SJCRH30 (cell line): ENCODE data around the gene HPS4. TPM values are rescaled to one million over a fixed set of nuclear protein-coding genes. Genes with fewer than 3 reads are reported as not detected.
"Not testable (repeated sequence)": the region's sequence is repeated elsewhere in the genome, so short reads cannot be mapped to it uniquely, and the experiment has no call there.

ENCODE experiments used
- DNase-seq, 2 experiments: peaks; one replicate each; pipeline ENCODE4 v3.0.0-alpha.2; 2015 to 2020
- H3K27ac ChIP-seq: fragments of 250-450 bp; sonication (Bioruptor Pico); 2 replicates; pipeline ENCODE4 v1.5.1; 2020; ENCODE audit warnings: mild to moderate bottlenecking, moderate library complexity
- H3K27me3 ChIP-seq: fragments of 250-450 bp; sonication (Bioruptor Pico); 2 replicates; pipeline ENCODE4 v1.5.1; 2020; ENCODE audit warnings: mild to moderate bottlenecking, moderate library complexity
- H3K36me3 ChIP-seq: fragments of 250-450 bp; sonication (Bioruptor Pico); 2 replicates; pipeline ENCODE4 v1.5.1; 2020; ENCODE audit warnings: mild to moderate bottlenecking, moderate library complexity
- H3K4me1 ChIP-seq: fragments of 250-450 bp; sonication (Bioruptor Pico); 2 replicates; pipeline ENCODE4 v1.5.1; 2020; ENCODE audit warnings: mild to moderate bottlenecking, moderate library complexity
- H3K4me3 ChIP-seq: fragments of 250-450 bp; sonication (Bioruptor Pico); 2 replicates; pipeline ENCODE4 v1.5.1; 2020; ENCODE audit warnings: mild to moderate bottlenecking, moderate library complexity
- H3K9me3 ChIP-seq: fragments of 250-450 bp; sonication (Bioruptor Pico); replicated peaks from 2 replicates; pipeline ENCODE4 v1.5.1; 2020; ENCODE audit warnings: mild to moderate bottlenecking, moderate library complexity
- total RNA-seq: library from RNA; depleted of rRNA; stranded (reverse); fragments of >200 nt; shearing (Covaris generic); gene quantifications from 2 replicates; pipeline ENCODE4 v1.2.3, GENCODE V29; 2014; rRNA removed

HPS4 gene
- total RNA-seq, 1 experiment from 2014 or later, result 28.1 TPM

DNA sequence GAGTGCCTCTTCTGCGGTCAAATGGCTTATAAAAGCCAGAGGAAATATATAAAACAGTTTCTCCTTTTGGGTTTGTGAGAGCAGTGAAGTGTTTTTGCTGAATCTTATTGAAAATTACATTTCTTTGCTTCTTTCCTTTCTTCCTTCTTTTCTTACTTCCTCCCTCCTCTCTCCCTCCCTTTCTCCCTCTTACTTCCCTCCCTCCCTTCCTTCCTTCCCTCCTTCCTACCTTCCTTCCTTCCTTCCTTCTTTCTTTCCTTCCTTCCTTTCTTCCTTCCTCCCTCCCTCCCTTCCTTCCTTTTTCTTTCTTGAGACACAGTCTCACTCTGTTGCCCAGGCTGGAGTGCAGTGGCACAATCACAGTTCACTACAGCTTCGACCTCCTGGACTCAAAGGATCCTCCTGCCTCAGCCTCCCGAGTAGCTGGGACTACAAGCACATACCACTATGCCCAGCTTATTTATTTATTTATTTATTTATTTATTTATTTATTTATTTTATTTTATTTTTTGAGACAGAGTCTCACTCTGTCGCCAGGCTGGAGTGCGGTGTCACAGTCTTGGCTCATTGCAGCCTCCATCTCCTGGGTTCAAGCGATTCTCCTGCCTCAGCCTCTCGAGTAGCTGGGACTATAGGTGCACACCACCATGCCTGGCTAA, 74.9 kb downstream of the HPS4 start:
- H3K4me3 ChIP-seq, H3K27ac ChIP-seq, DNase-seq, H3K27me3 ChIP-seq, H3K9me3 ChIP-seq, H3K36me3 ChIP-seq: not testable (repeated sequence)
- H3K4me1 ChIP-seq, result peaks cover 50% of the 10 kb centered on the region

- H3K9me3 ChIP-seq, result no peaks in the 10 kb centered on the region
- H3K27me3 ChIP-seq, result no peaks in the 10 kb centered on the region
- H3K27ac ChIP-seq, result peak overlapping the region; percentile 58
- H3K4me1 ChIP-seq, result peaks cover 49% of the 10 kb centered on the region
- no peak overlapping the region for H3K4me3 ChIP-seq
- no peaks in the 10 kb centered on the region for H3K36me3 ChIP-seq
- DNase-seq, result peak; percentile 94 to 98
These were observed 77.5 kb downstream of the HPS4 start for GRCh38 chr22:26406118-26406517.

DNA sequence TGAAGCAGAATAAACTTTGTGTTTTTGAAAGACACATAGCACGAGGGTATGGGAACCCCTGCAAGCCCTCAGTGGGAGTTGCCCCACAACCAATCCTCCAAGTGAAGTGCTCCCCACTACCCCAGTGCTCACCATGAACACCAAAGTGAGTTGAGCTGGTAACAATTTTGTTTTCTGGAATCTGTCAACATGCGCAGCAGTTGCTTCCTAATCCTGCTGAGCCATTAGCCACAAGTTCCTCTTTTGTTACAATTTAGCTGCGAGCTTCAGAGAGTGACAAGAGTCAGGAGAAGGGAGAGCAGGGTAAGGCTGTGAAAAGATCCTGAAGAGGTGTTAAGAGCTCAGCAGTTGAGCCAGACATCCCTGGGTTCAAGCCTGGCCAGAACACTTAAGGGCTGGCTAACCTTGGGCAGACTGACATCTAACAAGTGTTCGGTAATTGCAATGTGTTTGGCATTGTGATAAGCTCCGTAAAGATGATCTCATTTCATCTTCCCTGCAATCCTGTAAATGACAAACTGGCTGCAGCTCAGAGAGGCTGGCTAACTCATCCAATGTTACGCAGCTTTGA, 78.6 kb downstream of the HPS4 start:
- no peak overlapping the region for H3K4me3 ChIP-seq
- peak overlapping the region; percentile 58 for H3K27ac ChIP-seq
- DNase-seq, result peak; percentile 40 to 70
- peaks cover 45% of the 10 kb centered on the region for H3K4me1 ChIP-seq
- H3K27me3 ChIP-seq, result no peaks in the 10 kb centered on the region
- no peaks in the 10 kb centered on the region for H3K36me3 ChIP-seq
- no peaks in the 10 kb centered on the region for H3K9me3 ChIP-seq

GRCh38 chr22:26401726-26402125, 81.9 kb downstream of the HPS4 start:
- peaks cover 23% of the 10 kb centered on the region for H3K4me1 ChIP-seq
- no peak overlapping the region for H3K27ac ChIP-seq
- no peak overlapping the region for H3K4me3 ChIP-seq
- H3K36me3 ChIP-seq, result no peaks in the 10 kb centered on the region
- H3K9me3 ChIP-seq, result no peaks in the 10 kb centered on the region
- peak; percentile 51 to 72 for DNase-seq
- H3K27me3 ChIP-seq, result no peaks in the 10 kb centered on the region

Other genes starting within 250 kb of the HPS4 start
- 3.5 and 4.0 TPM in 2 replicates for gene ASPHD2, start 54.5 kb downstream of the HPS4 start, total RNA-seq
- 14.4 and 17.8 TPM in 2 replicates for gene SRRD, start 94 bp upstream of the HPS4 start, total RNA-seq
- gene TFIP11, start 28.7 kb upstream of the HPS4 start, total RNA-seq, result 23.4 and 26.8 TPM in 2 replicates
- gene TPST2, start 106.3 kb upstream of the HPS4 start, total RNA-seq, result 14.3 and 15.0 TPM in 2 replicates
- 0.30 and 0.48 TPM in 2 replicates for gene CRYBB1, start 134.2 kb upstream of the HPS4 start, total RNA-seq
- gene CRYBA4, start 138.2 kb upstream of the HPS4 start, total RNA-seq, result 0.22 TPM in 1 of 2 replicates, not detected in the other
- 1.3 and 1.9 TPM in 2 replicates for gene MIAT, start 173.8 kb upstream of the HPS4 start, total RNA-seq